RPMI7951 (cell line): Measurements from ENCODE around the gene CSNK1G1. TPM values are rescaled to one million over a fixed set of nuclear protein-coding genes. Genes with fewer than 3 reads are reported as not detected.

Source experiments
- DNase-seq: peaks from one replicate; pipeline ENCODE4 v3.0.0-alpha.2; 2012; ENCODE audit warnings: low read depth
- total RNA-seq: library from RNA; depleted of rRNA; stranded (reverse); fragments of >200 nt; shearing (Covaris generic); gene quantifications from 2 replicates; pipeline ENCODE4 v1.2.3, GENCODE V29; 2014

CSNK1G1 gene
- total RNA-seq, 1 experiment from 2014 or later: 23.7 TPM

DNA sequence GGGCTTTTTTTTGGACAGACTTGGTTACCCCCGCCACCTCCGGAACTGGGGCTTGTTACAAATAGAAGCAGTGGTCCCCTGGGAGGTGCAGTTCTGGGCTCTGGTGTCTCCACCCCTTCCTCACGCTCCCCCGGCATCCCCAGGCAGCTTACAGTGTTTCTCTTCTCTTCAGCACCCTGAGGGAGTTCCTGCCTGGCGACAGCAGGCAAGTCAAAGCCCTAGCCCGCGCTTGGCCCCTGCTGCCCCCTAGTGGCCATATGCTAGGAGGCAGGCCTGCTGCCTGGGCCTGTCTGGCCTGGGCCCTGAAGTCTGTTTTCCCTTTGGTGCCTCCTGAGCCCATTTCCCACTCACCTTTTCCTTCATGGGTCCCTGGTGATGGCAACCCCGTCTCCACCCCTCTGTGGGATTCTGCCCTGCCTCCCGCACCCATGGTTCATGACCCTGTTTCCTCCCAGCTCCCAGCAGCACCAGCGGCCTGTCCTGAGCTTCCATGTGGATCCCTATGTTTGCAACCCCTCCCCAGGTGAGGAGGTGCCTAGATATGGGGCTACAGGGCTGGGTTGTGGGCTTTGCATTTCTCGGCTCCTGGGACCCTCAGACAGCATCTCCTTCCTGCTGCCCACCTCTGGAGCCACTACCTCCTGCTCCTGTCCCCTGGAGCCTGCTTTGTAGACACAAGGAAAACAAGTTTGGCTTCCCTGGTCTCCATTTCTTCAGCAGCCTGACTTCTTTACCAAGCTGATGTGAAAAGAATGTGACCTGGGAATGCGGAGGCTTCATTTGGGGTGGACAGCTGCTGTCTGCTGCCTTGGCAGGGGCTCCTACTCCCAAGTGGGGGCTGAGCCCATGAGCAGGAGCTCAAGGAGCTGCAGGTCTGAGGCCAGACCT lies 202.2 kb downstream of the CSNK1G1 start:
- peak; percentile 82 for DNase-seq

DNA sequence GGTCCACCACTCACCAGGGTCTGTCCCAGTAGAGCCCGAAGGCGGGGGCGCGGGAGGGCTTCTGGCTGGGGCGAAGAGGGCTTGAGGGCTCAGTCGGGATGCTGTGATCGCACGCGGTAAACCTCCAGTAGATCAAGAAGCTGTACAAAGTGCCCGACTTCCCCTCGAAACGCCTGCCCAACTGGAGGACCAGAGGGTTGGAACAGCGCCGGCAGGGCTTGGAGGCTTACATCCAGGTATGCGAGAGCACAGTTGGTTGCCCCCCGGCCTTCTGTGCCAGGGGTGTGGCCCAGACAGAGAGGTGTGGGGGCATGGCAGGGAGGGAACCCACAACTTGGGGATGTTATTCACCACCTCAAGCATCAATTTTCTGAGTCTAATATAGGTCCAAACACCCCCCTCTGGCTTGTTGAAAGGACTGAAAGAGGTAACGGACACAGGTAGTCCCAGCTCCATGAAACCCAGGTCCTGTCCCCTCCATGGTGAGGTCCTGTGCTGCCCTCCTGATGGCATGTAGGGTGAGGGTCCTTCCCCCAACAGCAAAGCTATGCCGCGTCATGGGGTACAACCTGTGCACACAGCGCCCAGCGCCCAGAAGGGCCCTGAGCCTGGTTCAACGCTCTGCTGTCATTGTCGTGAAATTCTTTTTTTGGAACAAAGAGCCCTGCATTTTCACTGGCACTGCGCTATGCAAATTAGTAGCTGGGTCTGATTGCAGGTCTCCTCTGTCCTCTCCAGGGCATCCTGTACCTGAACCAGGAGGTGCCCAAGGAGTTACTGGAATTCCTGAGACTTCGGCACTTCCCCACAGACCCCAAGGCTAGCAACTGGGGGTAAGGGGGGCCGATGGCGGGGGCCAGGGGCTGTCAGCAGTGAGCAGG lies 203.2 kb downstream of the CSNK1G1 start:
- no peak for DNase-seq

DNA sequence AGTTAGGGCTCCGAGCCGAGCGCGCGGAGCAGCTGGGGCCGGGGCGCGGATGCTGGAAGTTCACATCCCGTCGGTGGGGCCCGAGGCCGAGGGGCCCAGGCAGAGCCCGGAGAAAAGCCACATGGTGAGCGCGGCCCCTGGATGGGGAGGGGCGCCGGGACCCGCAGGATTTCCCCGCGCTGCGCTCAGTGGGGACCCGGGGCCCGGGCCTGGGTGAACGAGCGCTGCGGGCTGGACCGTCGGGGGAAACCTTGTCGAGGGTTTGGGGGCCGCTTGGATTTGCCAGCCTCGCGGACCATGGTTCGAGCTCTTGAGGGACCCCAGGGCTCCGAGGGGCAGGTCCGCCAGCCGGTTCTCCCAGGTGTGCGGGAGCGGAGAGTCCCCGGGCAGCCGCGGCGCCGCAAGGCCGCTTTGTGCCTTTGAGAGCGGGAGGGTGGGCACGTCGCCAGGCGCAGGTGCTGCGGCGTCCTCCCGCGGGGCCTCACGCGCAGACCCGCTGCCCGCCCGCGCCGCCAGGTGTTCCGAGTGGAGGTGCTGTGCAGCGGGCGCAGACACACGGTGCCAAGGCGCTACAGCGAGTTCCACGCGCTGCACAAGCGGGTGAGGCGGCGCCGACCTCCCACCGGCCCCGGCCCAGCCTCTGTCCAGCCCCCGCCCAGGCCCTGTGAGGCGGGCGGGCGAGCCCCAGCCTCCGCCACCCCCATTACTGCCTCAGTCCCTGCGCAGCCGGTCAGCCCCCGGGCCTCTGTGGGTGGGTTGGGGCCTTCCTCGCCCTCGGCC lies 204.1 kb downstream of the CSNK1G1 start, which contains the start of gene SNX22:
Gene SNX22, plus strand, starts transcription at position 5 of the 780 bp plus-strand sequence. Its CDS starts 45 bp downstream, at position 50.
- no peak for DNase-seq

DNA sequence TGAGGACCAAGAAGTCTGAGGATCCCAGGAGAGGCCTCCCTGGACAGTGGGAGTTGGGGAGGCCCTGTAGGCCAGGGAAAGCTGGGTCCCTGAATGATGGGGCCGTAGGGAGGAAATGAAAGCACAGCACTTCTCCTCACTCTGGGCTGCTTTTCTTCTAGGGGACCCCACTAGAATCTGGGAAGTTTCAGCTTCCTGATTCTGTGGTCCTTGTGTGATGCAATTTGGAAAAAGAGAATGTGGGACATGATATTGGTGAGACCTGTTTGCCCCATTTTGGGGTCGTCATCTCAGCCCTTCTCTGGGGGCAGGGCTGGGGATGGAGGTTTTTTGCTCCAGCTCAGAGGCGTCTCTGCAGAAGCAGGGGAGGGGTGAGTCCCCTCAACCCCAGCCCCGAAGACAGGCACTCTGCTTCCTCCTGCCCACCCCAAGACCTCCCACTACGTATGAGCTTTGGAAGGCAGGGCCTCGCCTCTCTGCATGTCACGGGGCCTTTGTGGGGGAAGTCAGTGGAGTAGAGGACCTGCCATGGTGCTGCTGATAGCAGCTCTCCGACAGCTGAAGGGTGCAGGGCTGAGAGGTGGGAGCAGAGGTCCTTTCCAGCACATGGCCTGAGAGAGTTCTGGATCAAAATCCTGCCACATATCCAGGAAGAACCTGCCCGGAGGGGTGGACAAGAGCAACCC lies 205.9 kb downstream of the CSNK1G1 start:
- no peak for DNase-seq

DNA sequence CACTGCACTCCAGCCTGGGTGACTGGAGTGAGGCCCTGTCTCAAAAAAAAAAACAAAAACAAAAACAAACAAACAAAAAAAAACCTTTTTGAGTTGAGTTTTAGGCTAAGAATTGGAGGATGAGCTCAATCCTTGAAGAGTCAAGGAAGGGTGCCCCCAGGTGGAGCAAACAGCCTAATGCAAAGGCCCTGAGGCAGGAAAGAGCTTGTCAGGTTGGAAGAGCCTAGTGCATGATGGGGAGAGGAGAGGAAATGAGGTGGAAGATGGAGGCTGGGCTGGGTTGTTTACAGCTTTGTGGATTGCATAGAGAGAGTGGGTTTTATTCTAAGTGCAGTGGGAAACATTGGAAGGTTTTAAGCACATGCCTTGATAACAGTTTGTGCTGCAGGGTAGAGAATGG lies 206.5 kb downstream of the CSNK1G1 start:
- DNase-seq: no peak

DNA sequence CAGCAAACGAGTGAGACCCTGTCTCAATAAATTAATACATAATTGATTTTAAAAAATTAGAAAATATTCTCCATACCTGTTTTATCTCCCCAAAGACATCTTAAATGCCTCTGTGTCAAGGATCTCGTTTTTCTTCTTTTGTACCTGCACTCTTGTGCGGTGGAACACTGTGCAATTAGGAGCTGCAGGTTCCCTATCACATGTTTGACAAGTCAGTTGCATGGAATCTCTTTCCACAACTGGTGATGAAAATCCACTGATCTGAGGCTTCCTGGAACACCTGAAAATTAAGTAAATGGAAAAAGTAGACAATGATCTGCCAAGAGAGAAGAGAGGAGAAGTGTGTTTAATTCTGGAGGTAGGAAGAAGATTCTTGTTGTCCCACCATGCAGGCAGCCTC lies 207.4 kb downstream of the CSNK1G1 start:
- no peak for DNase-seq

DNA sequence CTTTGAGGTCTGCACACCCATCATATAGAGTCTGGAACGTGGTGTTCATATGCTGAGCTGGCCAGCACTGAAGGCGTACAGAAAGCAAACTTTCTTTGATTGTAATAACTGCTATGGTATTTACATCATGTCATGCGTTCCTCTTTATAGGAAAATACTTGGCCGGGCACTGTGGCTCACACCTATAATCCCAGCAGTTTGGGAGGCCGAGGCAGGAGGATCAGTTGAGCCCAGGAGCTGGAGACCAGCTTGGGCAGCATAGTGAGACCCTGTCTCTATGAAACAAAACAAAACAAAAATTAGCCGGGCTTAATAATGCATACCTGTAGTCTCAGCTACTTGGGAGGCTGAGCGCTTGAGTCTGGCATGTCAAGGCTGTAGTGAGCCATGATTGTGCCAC lies 207.8 kb downstream of the CSNK1G1 start:
- DNase-seq: no peak

DNA sequence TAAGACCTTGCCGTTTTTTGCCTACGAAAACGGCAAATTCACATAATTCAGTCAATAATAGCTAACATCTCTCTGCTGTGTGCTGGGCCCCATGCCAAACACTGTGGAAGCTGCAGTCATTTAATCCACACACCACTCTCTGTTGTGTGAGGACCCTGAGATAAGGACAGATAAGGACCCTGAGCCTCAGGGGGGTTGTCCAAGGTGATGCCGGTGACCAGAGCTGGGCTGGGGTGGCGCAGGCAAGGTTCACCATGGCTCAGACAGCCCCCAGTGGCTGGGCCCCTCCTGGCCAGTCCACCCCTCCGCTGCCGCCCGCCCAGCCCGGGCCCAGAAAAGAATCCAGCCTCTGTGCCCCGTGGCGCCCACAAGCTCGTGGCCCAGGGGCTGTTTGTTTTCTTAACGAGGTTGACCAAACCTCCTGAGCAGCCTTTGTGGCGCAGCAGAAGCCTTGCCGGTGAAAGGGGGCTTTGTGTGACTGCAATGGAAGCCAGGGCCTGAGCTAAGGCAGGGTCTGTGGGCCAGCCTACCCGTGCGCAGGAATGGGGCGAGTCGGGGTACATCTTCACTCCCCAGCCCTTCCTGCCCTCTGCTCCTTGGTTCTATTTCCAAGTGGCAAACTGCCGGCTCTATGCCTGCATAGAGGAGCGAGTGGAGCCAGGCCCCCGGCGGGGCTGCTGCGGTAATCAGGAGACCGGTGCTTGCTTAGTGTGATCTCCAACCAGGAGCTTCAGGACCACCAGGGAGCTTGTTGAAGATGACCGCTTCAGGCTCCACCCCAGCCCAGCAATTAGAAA lies 208.9 kb downstream of the CSNK1G1 start:
- no peak for DNase-seq

DNA sequence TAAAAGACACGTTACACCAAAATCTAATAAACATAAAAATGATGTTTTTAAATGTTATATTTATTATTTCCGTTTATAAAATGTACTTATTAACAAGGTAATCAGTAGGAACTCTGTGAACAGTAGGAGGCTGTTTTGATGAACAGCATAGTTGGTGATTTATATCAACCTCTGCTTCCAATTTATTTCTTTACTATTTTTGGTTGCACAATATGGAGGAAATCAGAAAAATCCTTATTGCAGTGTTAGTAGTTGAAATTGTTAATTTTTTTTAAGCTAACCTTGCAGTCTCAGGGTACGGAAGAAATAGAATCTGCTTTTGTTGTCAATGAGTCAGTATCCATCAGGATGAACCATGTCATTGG lies 209.5 kb downstream of the CSNK1G1 start:
- DNase-seq: no peak

DNA sequence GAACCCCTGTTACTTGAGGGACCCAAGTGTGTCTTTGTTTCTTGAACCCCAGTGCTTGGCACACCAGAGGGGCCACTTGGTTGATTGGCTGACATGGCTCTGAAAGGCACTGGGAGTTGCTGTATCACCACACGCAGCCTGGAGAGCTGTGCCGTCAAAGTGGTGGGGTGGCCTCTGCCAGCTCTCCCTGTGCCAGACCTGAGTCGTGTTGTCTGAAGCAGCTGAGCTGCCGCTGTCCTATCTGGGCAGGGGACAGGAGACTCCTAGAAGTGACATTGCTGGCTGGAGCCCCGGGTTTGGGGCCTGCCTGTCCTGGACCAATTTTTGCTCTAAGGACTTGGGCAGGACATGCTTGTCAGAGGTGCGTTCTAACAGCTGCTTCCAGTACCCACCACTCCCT lies 209.9 kb downstream of the CSNK1G1 start:
- DNase-seq: no peak

DNA sequence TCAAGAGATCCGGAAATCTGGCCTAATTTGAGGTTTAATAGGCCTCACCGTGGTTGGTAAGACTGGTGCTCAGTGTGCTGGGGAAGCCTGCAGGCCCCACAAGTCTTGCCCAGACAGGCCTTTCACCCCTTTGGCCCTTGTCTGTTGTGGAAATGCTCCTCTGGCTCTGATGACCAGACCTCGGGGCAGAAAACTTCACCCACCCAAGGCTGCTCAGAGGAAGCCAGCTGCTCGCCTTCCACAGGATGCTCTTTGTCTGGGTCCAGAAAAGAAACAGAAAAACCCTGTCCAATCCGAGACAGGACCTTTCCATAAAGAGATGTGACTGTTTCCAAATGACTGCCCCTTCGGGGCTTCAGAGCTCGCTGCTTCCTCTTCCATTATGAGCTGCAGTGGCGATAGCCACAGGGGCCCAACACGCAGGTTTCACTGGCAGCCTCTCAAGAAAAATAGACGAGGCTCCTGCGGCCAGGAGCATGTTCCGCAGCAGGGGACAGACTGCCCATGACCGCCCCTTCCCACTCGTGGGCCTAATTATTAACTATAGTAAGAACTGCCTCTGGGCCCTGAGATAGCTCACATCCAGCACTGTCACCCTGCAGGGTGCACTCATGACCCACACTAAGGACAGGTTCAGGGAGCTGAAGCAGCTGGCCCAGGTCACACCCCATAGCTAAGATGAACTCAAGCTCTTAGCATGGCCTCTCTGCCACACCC lies 211.2 kb downstream of the CSNK1G1 start:
- peak; percentile 53 for DNase-seq

DNA sequence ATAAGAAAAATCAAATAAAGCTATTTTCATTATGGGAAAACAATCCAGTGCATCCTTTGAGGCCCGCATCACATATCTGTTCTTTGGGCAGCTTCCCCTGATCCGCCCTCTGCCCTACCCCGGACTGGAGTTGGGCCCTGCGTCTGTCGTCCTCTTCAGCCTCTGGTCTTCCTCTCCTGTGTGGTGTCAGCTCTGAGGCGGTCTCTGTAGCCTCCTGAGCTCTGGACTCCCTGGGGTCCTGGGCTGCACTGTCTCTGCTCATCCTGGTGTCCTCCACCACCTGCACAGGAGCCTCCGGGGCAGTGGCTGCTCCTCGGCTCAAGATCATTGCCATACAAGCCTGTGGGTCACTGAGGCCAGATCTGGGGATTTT lies 211.8 kb downstream of the CSNK1G1 start:
- no peak for DNase-seq

DNA sequence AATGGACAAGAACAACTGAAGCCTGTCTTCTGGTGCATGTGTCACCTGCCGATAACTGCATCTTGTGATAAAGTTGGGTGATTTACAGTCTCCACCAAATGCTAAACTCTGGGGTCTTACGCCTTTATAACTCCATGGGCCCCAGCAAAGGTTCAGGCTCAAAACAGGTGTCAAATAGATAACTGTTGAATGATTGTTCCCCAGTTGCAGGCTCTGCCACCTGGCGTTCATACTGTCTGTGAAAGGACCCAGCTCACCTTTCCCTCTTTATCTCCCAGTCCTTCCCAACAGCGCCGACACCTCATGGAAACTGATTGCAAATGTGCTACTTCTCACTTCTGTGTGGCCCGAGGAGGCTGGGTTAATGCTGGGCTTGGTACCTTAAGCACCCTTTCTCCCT lies 212.7 kb downstream of the CSNK1G1 start:
- DNase-seq: no peak

DNA sequence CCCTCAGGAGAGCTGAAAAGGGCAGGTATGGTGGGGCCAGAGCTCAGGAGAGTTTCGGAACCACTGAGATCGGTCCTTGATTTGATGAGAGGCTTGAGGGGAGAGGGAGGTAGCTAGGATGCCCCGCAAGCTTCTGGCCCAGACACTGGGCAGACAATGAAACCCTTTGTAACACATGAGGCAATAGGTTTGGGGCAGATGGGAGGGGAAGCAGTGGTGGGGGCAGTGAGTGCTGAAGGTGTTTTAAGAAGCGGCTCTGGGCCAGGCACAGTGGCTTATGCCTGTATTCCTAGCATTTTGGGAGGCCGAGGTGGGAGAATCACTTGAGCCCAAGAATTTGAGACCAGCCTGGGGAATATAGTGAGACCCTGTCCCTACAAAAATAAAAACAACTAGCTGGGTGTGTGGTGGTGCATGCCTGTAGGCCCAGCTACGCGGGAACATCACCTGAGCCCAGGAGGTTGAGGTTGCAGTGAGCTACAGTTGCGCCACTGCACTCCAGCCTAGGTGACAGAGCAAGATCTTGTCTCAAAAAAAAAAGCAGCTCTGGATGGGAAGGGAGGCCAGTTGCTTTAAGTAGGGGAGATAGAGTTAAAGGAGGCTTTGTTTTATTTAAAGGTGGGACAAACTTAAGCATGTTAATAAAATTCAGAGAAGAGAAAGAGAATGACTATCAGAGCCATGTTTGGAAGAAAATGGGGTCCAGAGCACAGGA lies 214.0 kb downstream of the CSNK1G1 start:
- DNase-seq: no peak

DNA sequence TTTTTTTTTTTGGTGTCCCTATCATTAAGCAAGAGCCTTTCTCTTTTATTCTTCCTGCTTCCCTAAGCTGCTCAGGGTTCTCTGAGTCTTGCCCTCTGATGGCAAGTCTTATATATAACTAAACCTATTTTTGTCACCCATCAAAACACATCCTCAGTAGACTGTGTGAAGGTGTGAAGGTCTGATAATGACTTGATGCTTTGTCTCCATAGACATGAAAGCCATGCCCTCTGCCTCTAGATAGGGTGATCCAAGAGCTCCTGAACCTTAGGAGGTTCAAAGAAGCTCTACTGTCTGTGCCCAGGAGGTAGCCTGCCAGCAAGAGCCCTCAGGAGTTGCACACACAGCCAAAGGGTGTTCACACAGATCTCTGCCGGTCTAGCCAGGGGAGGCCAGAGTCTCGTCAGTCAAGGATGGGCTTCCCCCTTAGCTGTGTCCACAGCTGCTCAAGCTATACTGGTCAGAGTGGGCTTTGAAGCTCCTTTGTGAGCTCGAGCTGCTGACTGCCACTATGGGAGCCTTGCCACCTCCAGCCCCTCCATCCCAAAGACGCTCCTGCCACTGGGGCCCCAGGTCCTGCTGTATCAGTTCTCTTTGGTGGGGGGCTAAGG lies 217.5 kb downstream of the CSNK1G1 start:
- DNase-seq: no peak

DNA sequence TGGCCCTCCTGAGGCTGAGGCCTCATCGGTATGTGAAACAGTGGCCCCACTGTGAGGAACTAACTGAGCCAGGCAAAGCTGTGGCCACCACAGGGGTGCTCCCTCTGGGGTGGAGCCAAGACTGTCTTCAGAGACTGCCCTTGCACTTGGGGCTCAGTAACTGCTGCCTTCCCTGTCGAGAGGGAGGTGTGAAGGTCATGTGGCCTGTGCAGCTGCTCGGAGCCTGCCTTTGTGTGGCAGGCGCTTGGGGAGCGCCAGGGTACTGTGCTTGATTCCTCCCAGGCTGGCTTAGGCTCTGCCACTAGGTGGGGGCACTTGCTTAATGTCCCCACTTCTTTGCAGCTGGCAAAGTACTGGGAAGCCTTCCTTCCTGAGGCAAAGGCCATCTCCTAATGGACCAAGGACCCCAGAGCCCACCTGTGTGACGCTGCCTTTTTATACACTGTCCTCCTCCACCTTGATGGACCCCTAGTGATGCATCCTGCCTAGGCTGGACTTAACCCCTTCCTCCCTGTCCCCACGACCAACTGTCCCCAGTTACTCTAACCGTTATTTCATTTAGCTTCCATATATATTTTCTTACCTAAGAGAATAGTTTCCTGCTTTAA lies 218.6 kb downstream of the CSNK1G1 start:
- no peak for DNase-seq

DNA sequence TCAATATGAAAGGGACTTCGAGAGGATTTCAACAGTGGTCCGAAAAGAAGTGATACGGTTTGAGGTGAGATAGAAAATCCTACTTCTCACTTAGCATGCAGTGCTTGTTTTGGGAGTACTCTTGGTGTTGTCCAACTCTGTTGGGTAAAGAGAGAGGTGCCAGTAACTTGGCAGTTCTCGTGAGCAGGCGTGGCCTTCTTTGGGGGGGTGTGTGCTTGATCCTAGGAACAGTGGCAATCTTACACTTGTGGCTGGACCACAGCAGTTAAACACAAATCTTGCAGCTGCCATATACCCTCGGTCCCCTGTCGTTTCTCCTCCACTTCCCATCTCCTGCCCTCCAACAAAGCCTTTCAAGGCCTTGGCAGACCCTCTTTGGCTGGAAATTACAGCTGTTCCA lies 219.6 kb downstream of the CSNK1G1 start:
- DNase-seq: no peak

DNA sequence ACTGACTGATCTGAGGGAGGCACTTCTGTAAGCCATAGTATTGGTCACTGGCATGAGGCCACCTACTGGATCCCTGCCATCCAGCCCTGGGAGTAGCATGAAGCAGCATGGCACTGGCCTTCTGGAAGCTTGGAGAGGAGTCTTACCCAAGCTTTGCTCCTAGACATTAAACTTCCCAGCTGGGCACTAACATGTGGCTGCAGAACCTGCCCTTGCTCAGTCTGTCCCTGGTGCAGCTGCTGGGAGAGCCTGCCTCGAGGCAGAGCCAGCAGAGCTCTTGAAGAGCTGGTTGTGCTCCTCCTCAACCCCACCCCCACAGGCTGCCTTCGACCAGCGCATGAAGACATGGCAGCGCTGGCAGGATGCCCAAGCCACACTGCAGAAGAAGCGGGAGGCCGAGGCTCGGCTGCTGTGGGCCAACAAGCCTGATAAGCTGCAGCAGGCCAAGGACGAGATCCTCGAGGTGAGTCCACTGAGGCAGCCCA lies 221.6 kb downstream of the CSNK1G1 start:
- peak; percentile 45 for DNase-seq
